Heart left ventricle (tissue), 13 donors: Measurements from ENCODE around the gene PLCH1.

Source experiments
- CTCF ChIP-seq, 12 donors: fragments of 200-600 bp; sonication (generic) in 4 of 12; IDR thresholded peaks; one replicate each; pipeline versions ENCODE4 v1.5.0 to v1.8.0; 2018 to 2022; ENCODE audit warnings: antibody characterized with exemption in 12 of 12, mild to moderate bottlenecking in 5 of 12
- POLR2A ChIP-seq, 2 donors: fragments of 450-650 bp; IDR thresholded peaks; one replicate each; pipeline ENCODE4 v1.6.1; 2017; ENCODE audit warnings: antibody characterized with exemption in 2 of 2, mild to moderate bottlenecking in 2 of 2, moderate library complexity in 2 of 2
- donor health status: ischemic (EF 13 %, LVEDD 7.1; RV severe dilation, severe dysfunction).
- donor health status: DM: no; HTN: yes; CAD: no.
- donor health status: DM: no; HTN: no; CAD: no.
- donor health status: ischemic (EF 25% LVEDD 6.9; RV normal size, moderate dysfunction).
- donor health status: ischemic (EF 25% LVEDD 5.7; RV mildly dilated, moderate dysfunction).
- donor health status: ischemic (EF 35%, LVEDD 5.7; RV mildly dilated, moderate dysfunction).
- donor health status: nonischemic (EF 11% LVEDD 7.7; RV severe dilation, severe dysfunction).
- donor health status: DM: yes; HTN: yes; CAD: no.
- donor health status: PGD.
- donor health status: ischemic (EF 29% LVEDD 5.4; RV normal size, mild dysfunction).
- donor health status: nonischemic (EF 23%, LVEDD 6.1; RV moderate dilation, normal function).

- TF ChIP-seq CTCF (IDR thresholded peaks at IDR 0.05) (no peak), POLR2A (IDR thresholded peaks at IDR 0.05) (no peak)
Observed at GRCh38 chr3:155350571-155350970, 394.3 kb downstream of the PLCH1 start.
